Pons (tissue), 1 donor: Measurements from ENCODE around the gene ABCC3.

Experiments
- DNase-seq: peaks from one replicate; pipeline ENCODE4 v3.0.0-alpha.2; 2016; ENCODE audit warnings: low spot score

The ABCC3 gene

DNA sequence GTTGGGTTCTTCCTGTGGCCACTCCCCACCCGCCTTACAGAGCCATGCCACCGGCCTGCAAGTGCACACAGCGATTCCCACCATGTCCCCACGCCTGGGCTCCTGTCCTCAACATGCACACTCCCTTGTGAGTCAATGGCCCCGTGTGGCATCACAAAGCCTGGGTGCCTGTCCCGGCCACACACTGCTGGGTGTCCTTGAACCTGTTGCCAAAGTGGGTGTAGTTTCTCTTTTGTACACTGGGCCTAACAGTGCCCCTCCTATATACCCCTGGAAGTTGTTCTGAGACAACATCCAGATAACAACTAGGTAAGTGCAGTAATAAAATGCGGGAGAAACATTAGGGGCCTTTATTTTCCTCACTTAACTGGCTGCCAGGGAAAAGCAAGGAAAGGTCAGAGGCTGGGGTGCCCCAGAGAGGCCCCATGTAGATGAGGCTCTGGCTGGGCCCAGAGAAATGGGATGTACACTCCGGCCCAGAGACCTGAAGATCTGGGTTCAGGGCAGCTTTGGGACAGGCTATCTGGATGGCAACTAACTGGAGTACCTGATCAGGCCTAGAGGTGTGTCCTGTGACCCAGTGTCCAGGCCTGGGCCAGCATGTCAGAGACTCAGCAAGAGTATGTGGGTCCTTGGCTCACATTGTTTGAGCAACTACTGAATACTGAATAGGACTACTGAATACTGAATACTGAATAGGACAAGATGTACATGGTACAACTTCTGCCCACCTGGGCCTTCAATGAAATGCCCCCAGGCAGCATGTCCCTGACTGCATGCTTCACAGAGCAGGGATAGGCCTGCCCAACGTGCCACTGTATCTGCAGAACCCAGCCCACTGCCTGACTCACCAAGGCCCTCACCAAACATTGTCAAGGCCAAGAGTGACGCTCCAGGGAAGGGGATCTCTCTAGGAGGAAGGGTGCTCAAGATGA is 8.3 kb downstream of the ABCC3 start:
- no peak for DNase-seq

DNA sequence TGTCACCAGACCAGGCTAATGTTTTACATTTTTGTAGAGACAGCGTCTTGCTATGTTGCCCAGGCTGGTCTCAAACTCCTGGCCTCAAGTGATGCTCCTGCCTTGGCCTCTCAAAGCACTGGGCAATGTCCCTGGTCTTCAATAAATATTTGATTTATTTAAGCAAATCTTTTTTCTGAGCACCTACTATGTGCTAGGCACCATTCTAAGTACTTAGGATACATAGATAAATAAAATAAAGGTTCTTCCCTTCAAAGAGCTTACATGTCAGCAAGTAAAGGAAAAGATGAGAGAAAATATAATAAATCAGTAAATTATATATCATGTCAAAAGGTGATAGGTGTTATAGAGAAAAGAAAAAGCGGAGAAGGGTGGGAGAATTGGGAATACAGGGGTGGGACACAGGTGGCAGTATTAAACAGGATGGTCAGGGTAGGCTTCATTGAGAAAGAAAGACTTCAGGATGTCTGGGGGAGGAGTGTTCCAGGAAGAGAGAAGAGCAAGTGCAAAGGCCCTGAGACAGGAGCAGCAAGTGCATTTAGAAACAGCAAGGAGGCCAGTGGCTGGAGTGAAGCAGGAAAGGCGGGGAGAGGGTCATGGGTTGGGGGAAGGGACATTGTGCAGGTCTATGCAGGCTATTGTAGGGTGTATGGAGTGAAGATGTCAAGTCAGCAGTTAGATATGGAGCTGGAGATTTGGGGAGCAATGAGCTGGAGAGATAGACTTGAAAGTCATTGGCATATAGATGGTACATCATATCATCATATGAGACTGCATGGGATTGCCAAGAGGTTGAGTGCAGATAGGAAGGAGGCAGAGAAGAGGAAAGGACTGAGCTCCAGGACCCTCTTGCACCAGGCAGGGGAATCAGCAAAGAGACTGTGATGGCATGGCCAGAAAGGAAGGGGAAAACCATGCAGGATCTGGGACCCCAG is 11.3 kb downstream of the ABCC3 start:
- DNase-seq, result no peak

GRCh38 chr17:50647187-50647586 is 12.5 kb downstream of the ABCC3 start:
- DNase-seq, result no peak

DNA sequence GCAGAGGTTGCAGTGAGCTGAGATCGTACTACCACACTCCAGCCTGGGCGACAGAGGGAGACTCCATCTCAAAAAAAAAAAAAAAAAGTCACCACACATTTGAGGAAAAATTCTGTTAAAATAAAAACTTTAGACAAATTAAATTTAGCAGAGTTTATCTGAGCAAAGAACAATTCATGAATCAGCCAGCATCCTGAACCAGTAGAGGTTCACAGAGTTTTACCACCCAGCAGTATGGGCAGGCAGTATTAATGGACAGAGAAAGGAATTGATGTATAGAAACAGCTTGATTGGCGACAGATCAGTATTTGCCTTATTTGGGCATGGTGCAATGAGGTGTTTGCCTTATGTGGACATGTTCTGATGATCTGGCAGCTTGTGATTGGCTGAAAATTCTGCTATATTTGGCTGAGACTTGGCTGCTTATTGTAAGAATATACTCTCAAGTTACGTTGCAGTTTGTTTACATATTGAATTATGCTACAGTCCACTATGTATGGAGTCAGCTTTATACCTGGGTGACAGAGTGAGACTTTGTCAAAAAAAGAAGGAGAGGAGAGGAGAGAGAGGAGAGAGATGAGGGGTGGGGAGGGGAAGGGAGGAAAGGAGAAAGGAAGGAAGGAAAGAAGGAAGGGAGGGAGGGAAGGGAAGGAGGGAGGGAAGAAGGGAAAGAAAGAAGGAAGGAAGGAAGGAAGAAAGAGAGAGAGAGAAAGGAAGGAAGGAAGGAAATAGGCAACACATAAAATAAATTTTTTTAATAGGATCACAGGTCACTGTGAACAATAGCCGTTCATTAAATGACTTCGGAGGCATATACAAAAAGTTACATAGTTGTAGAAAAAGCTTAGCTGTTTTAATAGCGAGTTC is 14.6 kb downstream of the ABCC3 start:
- no peak for DNase-seq

GRCh38 chr17:50651661-50652060 is 17.0 kb downstream of the ABCC3 start:
- DNase-seq, result no peak

- DNase-seq, result no peak
These were observed 19.1 kb downstream of the ABCC3 start for GRCh38 chr17:50653738-50654137.

DNA sequence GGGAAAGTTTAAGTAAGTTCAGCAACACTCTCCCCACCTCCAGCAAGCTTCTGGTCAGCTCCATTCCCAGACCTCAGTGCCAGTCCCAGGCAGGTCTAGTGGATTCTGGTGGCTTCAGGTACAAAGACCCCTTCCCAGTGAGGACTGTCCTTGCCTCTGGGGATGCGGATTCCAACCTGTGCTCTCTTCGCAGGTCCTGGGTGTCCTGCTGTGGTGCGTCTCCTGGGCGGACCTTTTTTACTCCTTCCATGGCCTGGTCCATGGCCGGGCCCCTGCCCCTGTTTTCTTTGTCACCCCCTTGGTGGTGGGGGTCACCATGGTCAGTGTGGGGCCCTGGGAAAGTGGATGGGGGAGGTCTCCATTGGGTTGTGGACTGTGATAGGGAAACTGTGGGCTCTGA is 21.8 kb downstream of the ABCC3 start:
- DNase-seq, result no peak

DNA sequence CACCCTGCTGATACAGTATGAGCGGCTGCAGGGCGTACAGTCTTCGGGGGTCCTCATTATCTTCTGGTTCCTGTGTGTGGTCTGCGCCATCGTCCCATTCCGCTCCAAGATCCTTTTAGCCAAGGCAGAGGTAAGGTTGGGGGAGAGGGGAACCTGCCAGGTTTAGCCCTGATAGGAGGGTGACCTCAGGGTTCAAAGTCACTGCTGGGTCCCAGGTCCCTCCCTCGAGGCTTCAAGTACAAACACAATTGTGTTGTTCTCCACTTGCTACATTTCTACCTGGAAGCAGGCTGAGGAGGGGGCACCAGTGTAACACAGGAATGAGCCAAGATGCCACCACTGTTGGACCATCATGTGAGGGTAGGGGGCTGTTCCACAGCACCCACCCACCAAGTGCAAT is 22.4 kb downstream of the ABCC3 start:
- no peak for DNase-seq

GRCh38 chr17:50657627-50658026 is 22.9 kb downstream of the ABCC3 start:
- DNase-seq, result no peak

DNA sequence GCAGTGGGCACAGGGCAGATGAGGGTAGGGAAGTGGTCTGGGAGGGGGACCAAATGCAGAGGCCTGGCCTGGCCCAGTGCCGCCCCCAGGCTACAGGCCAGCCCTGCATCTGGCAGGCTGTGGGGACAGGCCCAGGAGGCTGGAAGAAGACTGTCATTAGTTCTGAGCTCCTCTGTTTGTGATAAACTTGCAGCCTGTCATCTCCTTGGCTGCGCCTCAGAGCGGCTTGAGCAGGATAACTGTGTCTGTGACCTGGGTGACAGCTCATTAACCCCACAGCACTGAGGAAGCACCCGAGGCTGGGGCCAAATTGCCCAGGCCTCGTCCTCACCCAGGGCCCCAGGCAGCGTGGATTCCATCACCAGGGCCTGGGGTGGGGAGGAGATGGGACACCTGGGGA is 23.9 kb downstream of the ABCC3 start:
- DNase-seq, result no peak

DNA sequence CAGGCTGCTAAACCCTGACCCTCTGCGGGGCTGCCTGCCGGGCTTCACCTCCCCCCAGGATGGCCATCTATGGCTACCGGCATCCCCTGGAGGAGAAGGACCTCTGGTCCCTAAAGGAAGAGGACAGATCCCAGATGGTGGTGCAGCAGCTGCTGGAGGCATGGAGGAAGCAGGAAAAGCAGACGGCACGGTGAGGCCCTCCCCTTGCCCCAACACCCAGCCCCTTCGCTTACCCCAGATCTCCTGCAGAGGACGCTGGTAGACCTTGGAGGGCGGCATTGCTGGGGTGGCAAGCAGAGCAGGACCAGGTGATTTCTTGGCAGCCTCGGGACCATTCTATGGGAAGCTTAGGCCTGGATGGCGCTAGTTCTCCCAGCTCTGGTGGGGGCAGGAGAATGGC is 24.5 kb downstream of the ABCC3 start:
- no peak for DNase-seq

DNA sequence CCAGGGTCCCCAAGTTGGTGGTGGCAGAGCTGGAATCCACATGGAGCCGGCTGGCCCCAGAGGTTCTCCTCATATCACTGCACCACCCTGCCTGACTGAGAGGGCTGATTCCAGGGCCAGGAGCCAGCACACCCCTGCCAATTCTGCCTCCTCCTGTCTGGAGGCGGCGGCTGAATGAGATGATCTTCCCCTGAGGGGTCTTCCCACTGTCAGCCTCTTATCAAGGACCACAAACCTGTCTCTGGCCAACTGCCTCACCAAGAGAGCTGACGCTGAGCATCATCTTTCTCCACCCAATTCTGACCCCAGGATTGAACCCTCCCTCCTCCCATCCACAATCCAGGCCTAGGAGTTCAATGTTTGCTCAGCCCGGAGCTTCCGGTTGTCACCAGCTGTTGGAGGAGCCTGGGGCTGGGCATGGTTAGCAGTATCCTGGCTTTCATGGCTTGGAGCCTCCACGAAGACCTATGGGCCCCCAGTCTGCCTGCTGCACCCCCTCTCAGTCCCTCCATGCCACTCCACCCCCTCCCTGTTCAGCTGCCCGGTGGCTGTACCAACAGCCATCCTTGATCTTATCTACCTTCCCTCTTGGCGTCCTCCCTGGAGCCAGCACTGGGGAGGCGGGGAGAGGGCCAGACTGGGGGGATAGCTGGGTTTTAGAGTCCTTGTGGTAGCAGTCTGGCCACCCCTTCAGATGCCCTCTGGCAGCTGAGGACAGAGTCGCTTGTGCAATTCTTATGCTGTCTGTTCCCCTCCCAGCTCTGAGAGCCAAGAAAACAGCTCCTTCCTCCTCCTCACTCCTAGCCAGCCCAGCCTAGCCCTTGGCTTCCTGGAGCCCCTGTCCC is 25.6 kb downstream of the ABCC3 start:
- no peak for DNase-seq

- DNase-seq, result no peak
These were observed 26.2 kb downstream of the ABCC3 start for GRCh38 chr17:50660887-50661345.

DNA sequence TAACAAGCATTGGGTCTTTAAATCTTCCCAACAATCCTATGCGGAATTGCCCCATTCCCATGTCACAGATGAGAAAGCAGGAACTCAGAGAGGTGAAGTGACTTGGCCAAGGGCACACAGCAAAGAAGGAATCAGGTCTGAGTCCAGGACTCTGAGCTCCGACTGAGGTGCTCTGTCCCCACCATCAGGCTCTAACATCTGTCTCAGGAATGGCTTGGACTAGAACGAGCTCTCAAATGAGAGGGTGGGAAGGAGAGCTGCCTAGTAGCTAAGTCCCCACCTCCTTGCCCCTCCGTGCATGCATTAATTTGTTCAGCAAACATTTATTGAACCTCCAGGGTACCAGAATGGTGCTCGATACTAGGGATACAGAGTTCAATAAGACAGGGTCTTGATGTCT is 26.7 kb downstream of the ABCC3 start:
- DNase-seq, result no peak

DNA sequence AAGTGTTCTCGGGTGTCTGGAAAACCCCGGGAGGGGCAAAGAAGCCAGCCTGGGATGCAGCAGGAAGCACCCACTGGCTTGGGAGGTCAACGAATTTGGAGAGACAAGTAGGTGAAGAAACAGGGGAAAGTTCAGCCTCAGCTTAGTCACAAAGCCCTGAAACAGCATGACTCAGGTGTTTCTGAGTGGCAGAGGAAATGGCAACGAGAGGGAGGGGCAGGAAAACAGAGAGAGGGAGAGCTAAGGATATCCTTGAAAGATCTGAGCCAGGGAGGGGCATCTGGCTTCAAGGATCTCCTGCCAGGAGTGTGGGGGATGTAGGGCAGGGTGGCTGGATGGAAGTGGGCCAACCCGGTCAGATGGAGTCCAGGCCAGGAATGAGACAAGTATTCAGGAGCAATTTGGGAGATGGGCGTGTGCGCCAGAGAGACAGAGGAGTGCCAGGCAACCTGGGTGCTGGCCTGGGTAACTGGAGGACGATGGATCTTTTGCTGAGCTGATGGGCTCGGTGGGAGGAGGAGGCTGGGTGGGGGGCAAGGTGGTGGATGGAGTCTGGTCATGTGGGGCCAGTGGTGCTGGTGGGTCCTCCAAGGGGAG is 27.2 kb downstream of the ABCC3 start:
- DNase-seq, result no peak

DNA sequence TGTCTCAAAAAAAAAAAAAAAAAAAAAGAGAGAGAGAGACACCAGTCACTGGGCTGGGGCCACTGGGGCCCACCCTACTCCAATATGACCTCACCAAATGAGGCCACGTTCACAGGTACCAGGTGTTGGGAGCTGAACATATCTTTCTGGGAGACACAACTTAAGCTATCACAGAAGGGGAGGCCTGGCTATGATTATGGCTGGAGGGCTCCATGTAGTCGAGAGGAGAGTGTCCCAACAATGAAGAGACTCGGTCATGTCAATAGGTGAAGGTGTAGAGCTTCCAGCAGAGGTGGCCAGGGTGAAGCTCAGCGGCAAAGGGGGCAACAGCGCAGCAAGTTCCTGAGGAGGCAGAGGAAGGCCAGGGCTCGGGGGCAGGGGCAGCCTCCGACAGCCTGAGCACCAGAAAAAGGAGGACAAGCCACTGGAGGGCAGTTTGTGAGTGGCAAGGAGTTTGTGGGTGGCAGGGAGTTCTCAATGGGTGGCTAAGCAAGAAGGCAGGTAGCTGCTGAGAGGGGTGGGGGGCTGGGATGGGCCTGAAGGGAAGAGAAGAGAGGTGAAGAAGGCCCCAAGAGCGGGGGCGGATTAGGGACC is 28.0 kb downstream of the ABCC3 start:
- no peak for DNase-seq

DNA sequence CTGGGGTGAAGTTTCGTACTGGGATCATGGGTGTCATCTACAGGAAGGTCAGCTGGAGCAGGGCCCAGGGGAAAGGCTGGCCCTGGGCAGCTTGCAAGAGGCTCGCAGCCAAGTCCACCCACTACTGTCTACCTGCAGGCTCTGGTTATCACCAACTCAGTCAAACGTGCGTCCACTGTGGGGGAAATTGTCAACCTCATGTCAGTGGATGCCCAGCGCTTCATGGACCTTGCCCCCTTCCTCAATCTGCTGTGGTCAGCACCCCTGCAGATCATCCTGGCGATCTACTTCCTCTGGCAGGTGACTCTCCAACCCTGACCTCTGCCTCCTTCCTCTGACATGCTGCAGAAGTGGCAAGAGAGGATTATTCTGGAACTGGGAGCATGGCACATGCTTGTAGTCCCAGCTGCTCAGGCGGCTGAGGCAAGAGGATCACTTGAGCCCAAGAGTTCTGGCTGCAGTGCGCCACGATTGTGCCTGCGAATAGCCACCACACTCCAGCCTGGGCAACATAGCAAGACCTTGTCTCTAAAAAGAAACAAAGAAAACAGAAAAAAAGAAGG is 29.2 kb downstream of the ABCC3 start:
- DNase-seq, result no peak

DNA sequence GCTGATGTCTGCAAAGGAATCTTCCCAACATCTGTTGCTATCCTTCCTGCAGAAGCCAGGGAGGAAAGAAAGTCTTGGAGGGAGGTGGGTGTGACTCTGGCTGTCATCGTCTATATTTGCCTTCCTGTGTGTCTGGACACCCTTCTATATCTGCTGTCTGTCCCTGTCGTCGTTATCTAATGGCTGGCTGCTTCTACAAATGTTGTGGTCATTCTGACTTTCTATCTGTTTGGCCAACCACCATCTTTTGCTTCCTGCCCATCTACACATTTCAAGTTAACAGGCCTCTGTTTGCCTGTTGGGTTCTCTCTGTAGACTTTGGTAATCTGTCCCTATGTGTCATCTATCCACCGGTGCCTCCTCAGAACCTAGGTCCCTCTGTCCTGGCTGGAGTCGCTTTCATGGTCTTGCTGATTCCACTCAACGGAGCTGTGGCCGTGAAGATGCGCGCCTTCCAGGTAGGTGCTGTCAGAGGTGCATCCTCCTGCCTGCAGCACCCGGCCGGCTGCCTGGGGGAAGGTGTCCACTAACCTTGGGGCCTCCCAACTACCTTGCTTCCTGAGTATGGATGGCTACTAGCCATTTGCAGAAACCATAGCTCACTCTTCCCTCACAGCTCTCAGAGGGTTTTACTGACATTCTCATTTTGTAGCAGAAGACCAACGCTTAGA is 30.2 kb downstream of the ABCC3 start:
- DNase-seq, result no peak

DNA sequence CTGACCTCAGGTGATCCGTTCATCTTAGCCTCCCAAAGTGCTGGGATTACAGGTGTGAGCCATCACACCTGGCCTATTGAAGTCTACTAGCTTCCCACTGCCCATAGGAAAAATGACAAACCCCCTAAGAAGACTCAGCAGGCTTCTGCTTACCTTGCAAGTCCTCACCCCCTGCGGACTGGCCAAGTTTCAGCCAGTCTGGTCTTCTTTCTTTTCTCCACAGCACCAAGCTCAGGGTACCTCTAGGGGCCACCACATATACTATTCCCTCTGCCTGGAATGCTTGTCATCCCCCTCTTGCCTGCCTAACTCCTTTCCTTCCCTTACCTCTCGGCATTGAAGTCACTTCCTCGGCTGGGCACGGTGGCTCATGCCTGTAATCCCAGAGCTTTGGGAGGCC is 31.2 kb downstream of the ABCC3 start:
- DNase-seq, result no peak
